SK-MEL-5 (cell line): ENCODE measurements around the gene IL31. TPM values are rescaled to one million over a fixed set of nuclear protein-coding genes. Genes with fewer than 3 reads are reported as not detected.

Experiments
- DNase-seq: peaks from one replicate; pipeline ENCODE4 v3.0.0-alpha.2; 2016; ENCODE audit warnings: low read depth, low spot score
- in situ Hi-C: cut with HindIII; loops from 2 replicates; pipeline ENCODE4 v1.10.0; 2016; ENCODE audit warnings: low sequenced_read_pairs, high pct_unique_total_duplicates, low pct_unique_long_range_greater_than_20kb
- total RNA-seq: library from RNA; depleted of rRNA; stranded (reverse); fragments of >200 nt; shearing (Covaris generic); gene quantifications from 2 replicates; pipeline ENCODE4 v1.2.3, GENCODE V29; 2014

Gene IL31
- total RNA-seq, 1 experiment from 2014 or later, result not detected

DNA sequence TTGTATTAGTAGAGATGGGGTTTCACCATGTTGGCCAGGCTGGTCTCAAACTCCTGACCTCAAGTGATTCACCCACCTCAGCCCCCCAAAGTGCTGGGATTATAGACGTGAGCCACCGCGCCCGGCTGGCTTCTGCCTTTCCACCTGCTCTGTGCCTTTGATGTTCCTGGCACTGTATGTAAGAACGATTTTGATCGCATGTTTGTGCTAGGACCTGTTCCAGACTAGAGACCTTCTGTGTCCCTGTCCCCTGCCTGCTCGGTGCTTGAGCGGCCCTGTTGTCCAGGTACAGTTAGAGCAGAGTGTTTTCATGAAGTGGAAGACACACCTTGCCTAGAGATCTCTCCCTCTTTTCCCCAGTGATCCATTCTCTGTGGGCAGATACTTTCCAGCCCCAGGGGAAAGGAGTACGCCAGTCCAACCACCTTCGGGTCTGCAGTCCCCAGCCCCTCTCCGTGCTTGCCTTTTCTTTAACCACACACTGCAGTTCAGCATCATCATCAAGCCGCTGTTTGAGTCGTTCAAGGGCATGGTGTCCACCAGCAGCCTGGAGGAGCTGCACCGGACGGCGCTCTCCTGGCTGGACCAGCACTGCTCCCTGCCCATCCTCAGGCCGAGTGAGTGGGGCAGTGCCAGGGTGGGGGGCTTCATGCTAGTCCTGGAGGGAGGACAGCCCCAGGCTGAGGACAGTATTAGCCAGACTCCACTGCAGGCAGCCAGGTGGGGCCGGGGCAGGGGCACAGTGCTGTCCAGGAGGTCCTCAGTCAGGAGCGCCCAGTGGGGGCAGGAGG, 33.4 kb downstream of the IL31 start:
- in situ Hi-C loops, result no loop called here
- no peak for DNase-seq

GRCh38 chr12:122139941-122140340, 34.1 kb downstream of the IL31 start:
- in situ Hi-C loops, result no loop called here
- no peak for DNase-seq

- in situ Hi-C loops, result no loop called here
- DNase-seq, result no peak
Observed at GRCh38 chr12:122139266-122139665, 34.8 kb downstream of the IL31 start.

DNA sequence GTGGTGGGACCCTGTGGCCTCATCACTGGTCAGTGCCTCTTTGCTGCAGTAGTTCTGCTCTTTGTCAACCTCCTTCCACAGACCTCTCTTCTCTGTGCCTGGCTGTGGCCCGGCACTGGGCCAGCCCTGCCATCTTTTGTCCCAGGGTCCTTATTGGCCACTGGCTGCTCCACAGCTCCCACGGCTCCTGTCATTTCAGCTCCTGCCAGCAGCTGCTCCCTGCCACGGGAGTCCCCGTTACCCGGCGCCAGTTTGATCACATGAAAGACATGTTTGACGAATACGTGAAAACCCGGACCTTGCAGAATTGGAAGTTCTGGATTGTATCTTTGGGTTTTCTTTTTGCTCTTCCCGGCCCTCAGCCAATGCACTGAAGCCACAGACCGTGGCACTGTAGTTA, 35.4 kb downstream of the IL31 start:
- no peak for DNase-seq
- in situ Hi-C loops, result no loop called here

DNA sequence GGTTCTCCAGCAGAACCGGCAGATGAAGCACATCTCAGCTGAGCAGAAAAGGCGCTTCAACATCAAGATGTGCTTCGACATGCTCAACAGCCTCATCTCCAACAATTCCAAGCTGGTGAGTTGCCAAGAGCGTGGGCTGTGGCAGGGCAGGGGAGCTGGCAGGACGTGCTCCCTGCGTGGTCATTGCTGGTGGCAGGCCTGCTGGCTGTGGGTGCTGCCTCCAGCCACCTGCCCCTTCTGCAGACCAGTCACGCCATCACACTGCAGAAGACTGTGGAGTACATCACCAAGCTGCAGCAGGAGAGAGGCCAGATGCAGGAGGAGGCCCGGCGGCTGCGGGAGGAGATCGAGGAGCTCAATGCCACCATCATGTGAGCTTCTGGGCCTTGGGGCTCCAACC, 35.8 kb downstream of the IL31 start:
- DNase-seq, result no peak
- in situ Hi-C loops, result no loop called here

- DNase-seq, result no peak
- in situ Hi-C loops, result no loop called here
Observed at GRCh38 chr12:122137681-122138080, 36.3 kb downstream of the IL31 start.

GRCh38 chr12:122137229-122137628, 36.8 kb downstream of the IL31 start:
- in situ Hi-C loops, result no loop called here

GRCh38 chr12:122135437-122136031, 38.5 kb downstream of the IL31 start:
- in situ Hi-C loops, result no loop called here
- no peak for DNase-seq

More at GRCh38 chr12:122137229-122137628, 36.8 kb downstream of the IL31 start:
- DNase-seq, result no peak

DNA sequence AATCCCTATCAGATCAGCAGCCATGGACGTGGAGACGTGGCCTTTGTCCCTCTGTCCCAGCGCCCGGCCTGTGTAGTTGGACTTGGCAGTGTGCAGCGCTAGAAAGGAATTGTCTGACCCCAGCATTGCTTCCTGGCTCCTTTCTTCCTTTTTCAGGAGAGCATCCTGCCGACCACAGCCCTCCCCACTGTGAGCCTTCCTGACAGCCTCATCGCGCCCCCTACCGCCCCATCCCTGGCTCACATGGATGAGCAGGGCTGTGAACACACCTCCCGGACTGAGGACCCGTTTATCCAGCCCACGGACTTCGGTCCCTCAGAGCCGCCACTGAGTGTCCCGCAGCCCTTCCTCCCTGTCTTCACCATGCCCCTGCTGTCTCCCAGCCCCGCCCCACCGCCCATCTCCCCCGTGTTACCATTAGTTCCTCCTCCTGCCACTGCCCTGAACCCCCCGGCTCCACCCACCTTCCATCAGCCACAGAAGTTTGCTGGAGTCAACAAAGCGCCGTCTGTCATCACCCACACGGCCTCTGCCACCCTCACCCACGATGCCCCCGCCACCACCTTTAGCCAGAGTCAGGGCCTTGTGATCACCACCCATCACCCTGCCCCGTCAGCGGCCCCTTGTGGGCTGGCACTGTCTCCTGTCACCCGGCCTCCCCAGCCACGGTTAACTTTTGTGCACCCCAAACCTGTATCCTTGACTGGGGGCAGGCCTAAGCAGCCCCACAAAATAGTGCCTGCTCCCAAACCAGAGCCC, 40.6 kb downstream of the IL31 start:
- in situ Hi-C loops, result no loop called here

GRCh38 chr12:122130150-122130549, 43.9 kb downstream of the IL31 start:
- no peak for DNase-seq
- in situ Hi-C loops, result no loop called here

More for the DNA sequence above, 40.6 kb downstream of the IL31 start:
- DNase-seq, result no peak

DNA sequence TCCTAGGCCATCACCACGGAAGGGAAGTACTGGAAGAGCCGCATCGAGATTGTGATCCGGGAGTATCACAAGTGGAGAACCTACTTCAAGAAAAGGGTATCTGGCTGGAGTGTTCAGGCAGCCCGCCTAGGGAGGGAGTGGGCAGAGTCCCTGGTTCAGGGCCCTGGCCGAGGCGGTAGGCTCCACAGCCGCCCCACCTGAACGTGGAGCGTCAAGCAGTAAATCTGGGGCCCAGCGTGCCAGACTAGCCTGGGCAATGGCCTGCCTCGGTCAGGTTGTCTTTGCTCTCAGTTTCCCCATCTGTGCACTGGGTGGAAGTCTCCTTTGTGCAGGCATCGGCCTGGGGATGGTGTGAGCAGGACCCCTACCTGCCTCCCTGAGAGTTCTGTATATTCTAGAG, 44.9 kb downstream of the IL31 start:
- no peak for DNase-seq
- in situ Hi-C loops, result no loop called here

DNA sequence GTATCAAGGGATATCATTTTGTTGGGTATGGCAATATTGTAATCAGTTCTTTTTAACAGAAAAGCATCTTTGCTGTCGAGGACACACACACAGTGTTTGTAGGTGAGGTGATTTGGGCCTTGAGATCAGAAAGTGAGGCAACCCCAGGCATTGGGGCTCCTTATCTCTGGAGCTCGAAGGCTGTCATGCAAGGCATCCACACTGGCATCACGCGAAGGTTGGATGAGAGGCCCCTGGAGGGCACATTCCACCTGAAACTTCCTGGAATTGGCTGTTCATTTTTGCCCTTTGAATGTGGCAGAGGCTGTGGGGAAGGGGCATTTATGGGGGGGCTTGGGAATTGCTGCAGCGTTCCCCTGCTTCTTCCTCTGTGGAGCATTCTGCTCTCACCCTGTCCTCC, 45.5 kb downstream of the IL31 start:
- in situ Hi-C loops, result no loop called here

GRCh38 chr12:122127839-122128238, 46.2 kb downstream of the IL31 start:
- DNase-seq, result no peak
- in situ Hi-C loops, result no loop called here

More for the DNA sequence above, 45.5 kb downstream of the IL31 start:
- no peak for DNase-seq

DNA sequence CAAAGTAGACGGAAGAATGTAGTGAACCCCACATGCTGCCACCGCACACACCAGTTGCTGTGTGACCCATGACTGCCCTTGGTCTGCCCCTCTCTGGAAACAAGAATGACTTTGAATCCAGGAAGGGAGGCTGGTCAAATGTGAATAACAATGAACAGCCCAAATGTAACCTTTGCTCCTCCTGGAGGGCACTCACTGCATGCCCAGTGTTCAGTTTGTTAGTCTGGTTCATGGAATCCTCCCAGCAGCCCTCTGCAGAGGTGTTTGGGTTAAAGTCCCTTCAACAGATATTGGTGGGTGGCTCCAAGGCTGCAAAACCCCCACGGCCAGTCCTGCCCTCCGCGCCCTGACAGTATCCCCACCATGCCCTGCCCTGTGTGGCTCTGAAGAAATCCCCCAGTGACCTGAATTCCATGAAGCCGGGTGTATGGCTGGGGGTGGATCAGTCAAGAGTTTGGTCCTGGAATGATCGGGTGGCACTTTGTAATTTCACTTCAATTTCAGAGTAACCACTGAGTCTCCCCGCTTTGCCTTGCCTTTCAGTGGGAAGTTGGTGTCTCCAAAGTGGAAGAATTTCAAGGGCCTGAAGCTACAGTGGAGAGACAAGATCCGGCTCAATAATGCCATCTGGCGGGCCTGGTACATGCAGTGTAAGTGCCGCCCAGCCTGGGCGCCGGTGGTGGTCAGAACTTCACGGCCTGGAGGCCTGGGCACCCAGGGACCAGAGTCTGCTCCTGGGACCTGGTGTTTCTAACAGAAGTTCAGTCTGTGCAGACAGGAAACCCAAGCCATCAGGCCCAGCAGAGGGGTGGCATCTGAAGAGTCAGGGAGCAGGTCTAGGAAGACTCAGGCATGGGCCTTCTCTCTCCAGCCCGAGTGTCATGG, 47.1 kb downstream of the IL31 start:
- in situ Hi-C loops, result no loop called here
- DNase-seq, result peak; percentile 76

DNA sequence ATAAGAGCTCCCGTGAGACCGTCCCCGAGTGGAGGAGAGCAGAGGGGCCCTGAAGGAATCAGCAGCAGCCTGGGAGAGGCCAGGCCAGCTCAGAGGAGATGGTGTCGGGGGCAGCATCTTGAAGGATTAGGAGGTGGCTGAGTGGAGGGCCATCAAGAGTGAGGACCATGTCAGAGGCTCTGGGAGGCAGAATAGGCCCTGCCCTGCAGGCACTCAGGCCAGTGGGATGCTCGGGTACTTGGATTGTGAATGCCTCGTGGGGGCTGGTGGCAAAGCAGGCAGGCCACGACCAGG, 47.7 kb downstream of the IL31 start:
- DNase-seq, result no peak
- in situ Hi-C loops, result no loop called here

- no peak for DNase-seq
- in situ Hi-C loops, result no loop called here
Observed at GRCh38 chr12:122125452-122126341, 48.3 kb downstream of the IL31 start.

- no peak for DNase-seq
- in situ Hi-C loops, result no loop called here
Observed at GRCh38 chr12:122124370-122124769, 49.7 kb downstream of the IL31 start.
